MM.1S (cell line): ENCODE measurements around the gene CCDC80.

Experiments
- DNase-seq: peaks from one replicate; pipeline ENCODE4 v3.0.0-alpha.2; 2015
- H2AFZ ChIP-seq: fragments of 300-600 bp; sonication (generic); 2 replicates; pipeline ENCODE4 v1.6.0; 2016; ENCODE audit warnings: antibody characterized with exemption, low read length
- H3F3A ChIP-seq: fragments of 300-600 bp; sonication (generic); 2 replicates; pipeline ENCODE4 v1.6.1; 2016; ENCODE audit warnings: mild to moderate bottlenecking, antibody characterized with exemption, low read length, moderate library complexity, mixed read lengths; ENCODE audit not compliant: insufficient read depth
- H3K27ac ChIP-seq: fragments of 300-600 bp; sonication (generic); 2 replicates; pipeline ENCODE4 v1.5.1; 2016; ENCODE audit warnings: mild to moderate bottlenecking, low read length
- H3K27me3 ChIP-seq: fragments of 300-600 bp; sonication (generic); replicated peaks from 2 replicates; pipeline ENCODE4 v1.6.0; 2016; ENCODE audit warnings: low read length; ENCODE audit not compliant: insufficient read depth
- H3K36me3 ChIP-seq: fragments of 300-600 bp; sonication (generic); replicated peaks from 2 replicates; pipeline ENCODE4 v1.6.1; 2016; ENCODE audit warnings: mild to moderate bottlenecking, low read length, mixed read lengths; ENCODE audit not compliant: insufficient read depth
- H3K4me1 ChIP-seq: fragments of 300-600 bp; sonication (generic); 2 replicates; pipeline ENCODE4 v1.6.1; 2016; ENCODE audit warnings: low read length, mixed read lengths
- H3K4me2 ChIP-seq: fragments of 300-600 bp; sonication (generic); 2 replicates; pipeline ENCODE4 v1.6.0; 2016; ENCODE audit warnings: low read depth, low read length
- H3K4me3 ChIP-seq: fragments of 300-600 bp; sonication (generic); 2 replicates; pipeline ENCODE4 v1.5.1; 2016; ENCODE audit warnings: low read length, mixed read lengths
- H3K79me2 ChIP-seq: fragments of 300-600 bp; sonication (generic); 2 replicates; pipeline ENCODE4 v1.6.1; 2016; ENCODE audit warnings: mixed run types, low read length, mixed read lengths
- H3K9ac ChIP-seq: fragments of 300-600 bp; sonication (generic); 2 replicates; pipeline ENCODE4 v1.6.1; 2016; ENCODE audit warnings: low read length, mixed read lengths
- H3K9me2 ChIP-seq: fragments of 300-600 bp; sonication (generic); replicated peaks from 2 replicates; pipeline ENCODE4 v1.6.1; 2016; ENCODE audit warnings: mild to moderate bottlenecking, low read length, mixed read lengths; ENCODE audit not compliant: insufficient read depth
- H3K9me3 ChIP-seq: fragments of 300-600 bp; sonication (generic); replicated peaks from 2 replicates; pipeline ENCODE4 v1.6.1; 2016; ENCODE audit warnings: mild to moderate bottlenecking, low read length, mixed read lengths; ENCODE audit not compliant: insufficient read depth
- H4K20me1 ChIP-seq: fragments of 300-600 bp; sonication (generic); 2 replicates; pipeline ENCODE4 v1.6.1; 2016; ENCODE audit warnings: mild to moderate bottlenecking, low read length, moderate library complexity, mixed read lengths; ENCODE audit not compliant: insufficient read depth
- CTCF ChIP-seq: fragments of 300-600 bp; sonication (generic); IDR thresholded peaks from 2 replicates; pipeline ENCODE4 v1.5.1; 2016; ENCODE audit warnings: antibody characterized with exemption, low read length, mixed read lengths
- EZH2 ChIP-seq: fragments of 300-600 bp; sonication (generic); optimal IDR thresholded peaks from 2 replicates; pipeline ENCODE3; 2017; ENCODE audit warnings: low read depth, mild to moderate bottlenecking, antibody characterized with exemption, low read length, mixed read lengths
- EZH2phosphoT487 ChIP-seq: fragments of 300-600 bp; sonication (generic); IDR thresholded peaks from 2 replicates; pipeline ENCODE4 v1.6.1; 2018; ENCODE audit warnings: antibody characterized with exemption, low read length

CCDC80 gene

GRCh38 chr3:112640930-112641801 lies at the start of gene CCDC80:
Gene CCDC80, minus strand, starts transcription at chr3:112641143. Its CDS starts 1,238 bp downstream, at chr3:112639905.
- no peaks in the 10 kb centered on the region for H3K9me2 ChIP-seq
- no peaks in the 10 kb centered on the region for H3F3A ChIP-seq
- no peaks in the 10 kb centered on the region for H3K36me3 ChIP-seq
- no peak within 1 kb of the TSS for H3K9ac ChIP-seq
- TF ChIP-seq EZH2 (no peak), EZH2phosphoT487 (no peak), CTCF (no peak)
- H2AFZ ChIP-seq, result no peak within 1 kb of the TSS
- no peak within 1 kb of the TSS for H3K4me2 ChIP-seq
- no peak within 1 kb of the TSS for H3K4me3 ChIP-seq
- H4K20me1 ChIP-seq, result no peaks in the 10 kb centered on the region
- no peaks in the 10 kb centered on the region for H3K4me1 ChIP-seq
- no peak within 1 kb of the TSS for H3K27ac ChIP-seq
- H3K79me2 ChIP-seq, result no peaks in the 10 kb centered on the region
- no peak for DNase-seq
- no peaks in the 10 kb centered on the region for H3K27me3 ChIP-seq
- H3K9me3 ChIP-seq, result no peaks in the 10 kb centered on the region

GRCh38 chr3:112689989-112690388 lies 49.0 kb upstream of the CCDC80 start:
- no peak overlapping the region for H3K9ac ChIP-seq
- H3K27ac ChIP-seq, result no peak overlapping the region
- no peaks in the 10 kb centered on the region for H3K9me3 ChIP-seq

GRCh38 chr3:112689385-112689784 lies 48.4 kb upstream of the CCDC80 start:
- Histone ChIP-seq H3K4me1 (peaks cover 16% of the 10 kb centered on the region), H3K9ac (no peak overlapping the region), H3K27me3 (no peaks in the 10 kb centered on the region), H2AFZ (no peak overlapping the region), H3K4me2 (peak overlapping the region; percentile 2; the same call in 1 of the 2 replicates), H3K36me3 (no peaks in the 10 kb centered on the region), H3K27ac (no peak overlapping the region; the same call in 1 of the 2 replicates), H4K20me1 (no peaks in the 10 kb centered on the region), H3K4me3 (no peak overlapping the region), H3F3A (no peaks in the 10 kb centered on the region), H3K9me3 (no peaks in the 10 kb centered on the region), H3K9me2 (no peaks in the 10 kb centered on the region), H3K79me2 (no peaks in the 10 kb centered on the region)
- no peak for DNase-seq
- no peak for TF ChIP-seq CTCF
- TF ChIP-seq EZH2, result no peak
- no peak for TF ChIP-seq EZH2phosphoT487

More at GRCh38 chr3:112689989-112690388, 49.0 kb upstream of the CCDC80 start:
- H3K36me3 ChIP-seq, result no peaks in the 10 kb centered on the region
- H3K9me2 ChIP-seq, result no peaks in the 10 kb centered on the region
- no peak overlapping the region for H2AFZ ChIP-seq
- H3K4me1 ChIP-seq, result peaks cover 16% of the 10 kb centered on the region
- H3K4me3 ChIP-seq, result no peak overlapping the region
- no peaks in the 10 kb centered on the region for H3K27me3 ChIP-seq
- no peak for DNase-seq
- H3K4me2 ChIP-seq, result no peak overlapping the region
- TF ChIP-seq CTCF, result no peak
- no peak for TF ChIP-seq EZH2
- TF ChIP-seq EZH2phosphoT487, result no peak
- H3F3A ChIP-seq, result no peaks in the 10 kb centered on the region
- H3K79me2 ChIP-seq, result no peaks in the 10 kb centered on the region
- H4K20me1 ChIP-seq, result no peaks in the 10 kb centered on the region
